Bronchial epithelial cell (primary cell): ENCODE results near the gene ORAI1. TPM values are rescaled to one million over a fixed set of nuclear protein-coding genes. Genes with fewer than 3 reads are reported as not detected.
A peak's percentile ranks its signal among the peaks of the same experiment; 100 is the strongest.

ENCODE experiments used
- DNase-seq: peaks from one replicate; pipeline ENCODE4 v3.0.0-alpha.2; 2010; ENCODE audit warnings: low read depth
- FAIRE-seq: peaks from 2 replicates; lab custom pipeline; 2011; peaks lifted over from hg19 to GRCh38; lab: Jason Lieb, UNC
- H3K27me3 ChIP-seq: 2 replicates; pipeline ENCODE4 v1.5.1; 2011; ENCODE audit warnings: low read length; ENCODE audit not compliant: control insufficient read depth, insufficient read depth
- H3K36me3 ChIP-seq: 2 replicates; pipeline ENCODE4 v1.5.1; 2011; ENCODE audit warnings: low read length; ENCODE audit not compliant: control insufficient read depth, insufficient read depth
- H3K4me3 ChIP-seq: 2 replicates; pipeline ENCODE4 v1.5.1; 2011; ENCODE audit warnings: mild to moderate bottlenecking, low read depth, low read length, control low read depth
- total RNA-seq: library from RNA; depleted of rRNA; stranded (reverse); fragments of >200 nt; gene quantifications from 2 replicates; pipeline ENCODE4 v1.2.1, GENCODE V29; 2014
- TF ChIP-seq, protein P1 (sequence below): IDR thresholded peaks from 2 replicates; pipeline ENCODE4 v1.5.1; 2011; ENCODE audit warnings: mild to moderate bottlenecking, moderate library complexity, low read length, control low read depth, inconsistent platforms; ENCODE audit not compliant: insufficient read depth, severe bottlenecking

The ORAI1 gene
- total RNA-seq, 1 donor from 2014 or later, result 8.7 TPM

DNA sequence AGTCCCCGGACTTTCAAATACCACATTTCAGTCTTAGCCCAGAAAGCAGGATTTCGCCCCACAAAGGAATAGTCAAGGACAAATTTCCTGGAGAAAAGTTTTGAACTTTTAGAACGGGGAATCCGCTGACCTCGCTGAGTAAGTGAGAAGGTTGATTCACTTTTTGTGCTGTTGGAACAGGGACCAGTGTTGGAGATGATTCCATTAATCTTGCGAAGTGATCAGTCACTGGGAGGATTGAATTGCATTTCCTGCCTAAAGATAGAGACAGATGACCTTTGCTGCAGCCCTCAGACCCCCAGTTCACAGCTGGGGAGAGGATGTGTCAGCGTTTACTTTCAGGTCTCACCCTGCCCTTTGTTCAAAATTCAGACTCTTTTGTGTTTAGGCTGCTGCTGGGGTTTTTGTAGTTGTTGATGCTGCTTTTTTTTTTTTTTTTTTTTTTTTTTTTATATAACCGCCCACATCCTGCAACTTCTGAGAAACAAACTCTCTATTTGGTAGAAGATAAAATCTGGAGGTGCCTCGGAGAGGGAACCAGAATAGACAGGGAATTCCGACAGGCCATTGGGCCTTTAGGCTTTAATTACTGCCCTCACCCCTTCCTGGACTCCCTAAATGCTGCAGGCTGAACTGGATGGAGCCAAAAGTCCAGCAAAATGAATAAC, 35.7 kb upstream of the ORAI1 start:
- TF ChIP-seq, protein P1, sequence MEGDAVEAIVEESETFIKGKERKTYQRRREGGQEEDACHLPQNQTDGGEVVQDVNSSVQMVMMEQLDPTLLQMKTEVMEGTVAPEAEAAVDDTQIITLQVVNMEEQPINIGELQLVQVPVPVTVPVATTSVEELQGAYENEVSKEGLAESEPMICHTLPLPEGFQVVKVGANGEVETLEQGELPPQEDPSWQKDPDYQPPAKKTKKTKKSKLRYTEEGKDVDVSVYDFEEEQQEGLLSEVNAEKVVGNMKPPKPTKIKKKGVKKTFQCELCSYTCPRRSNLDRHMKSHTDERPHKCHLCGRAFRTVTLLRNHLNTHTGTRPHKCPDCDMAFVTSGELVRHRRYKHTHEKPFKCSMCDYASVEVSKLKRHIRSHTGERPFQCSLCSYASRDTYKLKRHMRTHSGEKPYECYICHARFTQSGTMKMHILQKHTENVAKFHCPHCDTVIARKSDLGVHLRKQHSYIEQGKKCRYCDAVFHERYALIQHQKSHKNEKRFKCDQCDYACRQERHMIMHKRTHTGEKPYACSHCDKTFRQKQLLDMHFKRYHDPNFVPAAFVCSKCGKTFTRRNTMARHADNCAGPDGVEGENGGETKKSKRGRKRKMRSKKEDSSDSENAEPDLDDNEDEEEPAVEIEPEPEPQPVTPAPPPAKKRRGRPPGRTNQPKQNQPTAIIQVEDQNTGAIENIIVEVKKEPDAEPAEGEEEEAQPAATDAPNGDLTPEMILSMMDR, result no peak
- H3K36me3 ChIP-seq, result no peaks in the 10 kb centered on the region
- DNase-seq (peak; percentile 39), FAIRE-seq (no peak)
- no peak overlapping the region for H3K4me3 ChIP-seq
- H3K27me3 ChIP-seq, result no peaks in the 10 kb centered on the region

GRCh38 chr12:121592320-121592719, 34.0 kb upstream of the ORAI1 start:
- Histone ChIP-seq H3K4me3 (no peak overlapping the region), H3K27me3 (no peaks in the 10 kb centered on the region), H3K36me3 (no peaks in the 10 kb centered on the region)
- DNase-seq (no peak), FAIRE-seq (no peak)
- TF ChIP-seq, protein P1, result no peak

GRCh38 chr12:121595520-121595919, 30.8 kb upstream of the ORAI1 start:
- DNase-seq (no peak), FAIRE-seq (no peak)
- Histone ChIP-seq H3K4me3 (no peak overlapping the region), H3K27me3 (no peaks in the 10 kb centered on the region), H3K36me3 (no peaks in the 10 kb centered on the region)
- TF ChIP-seq, protein P1, result no peak

DNA sequence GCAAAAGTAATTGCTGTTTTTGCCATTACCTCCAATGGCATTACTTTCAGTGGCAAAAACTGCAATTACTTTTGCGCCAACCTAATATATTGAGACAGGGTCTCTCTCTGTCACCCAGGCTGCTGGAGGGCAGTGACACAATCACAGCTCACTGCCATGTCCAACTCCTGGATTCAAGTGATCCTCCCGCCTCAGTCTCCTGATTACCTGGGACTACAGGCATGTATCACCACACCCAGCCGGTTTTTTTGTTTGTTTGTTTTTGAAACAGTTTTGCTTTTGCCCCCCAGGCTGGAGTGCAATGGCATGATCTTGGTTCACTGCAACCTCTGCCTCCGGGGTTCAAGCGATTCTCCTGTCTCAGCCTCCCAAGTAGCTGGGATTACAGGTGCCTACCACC, 29.8 kb upstream of the ORAI1 start:
- H3K4me3 ChIP-seq, result no peak overlapping the region
- no peaks in the 10 kb centered on the region for H3K27me3 ChIP-seq
- DNase-seq (no peak), FAIRE-seq (no peak)
- H3K36me3 ChIP-seq, result no peaks in the 10 kb centered on the region
- TF ChIP-seq, protein P1, result no peak

DNA sequence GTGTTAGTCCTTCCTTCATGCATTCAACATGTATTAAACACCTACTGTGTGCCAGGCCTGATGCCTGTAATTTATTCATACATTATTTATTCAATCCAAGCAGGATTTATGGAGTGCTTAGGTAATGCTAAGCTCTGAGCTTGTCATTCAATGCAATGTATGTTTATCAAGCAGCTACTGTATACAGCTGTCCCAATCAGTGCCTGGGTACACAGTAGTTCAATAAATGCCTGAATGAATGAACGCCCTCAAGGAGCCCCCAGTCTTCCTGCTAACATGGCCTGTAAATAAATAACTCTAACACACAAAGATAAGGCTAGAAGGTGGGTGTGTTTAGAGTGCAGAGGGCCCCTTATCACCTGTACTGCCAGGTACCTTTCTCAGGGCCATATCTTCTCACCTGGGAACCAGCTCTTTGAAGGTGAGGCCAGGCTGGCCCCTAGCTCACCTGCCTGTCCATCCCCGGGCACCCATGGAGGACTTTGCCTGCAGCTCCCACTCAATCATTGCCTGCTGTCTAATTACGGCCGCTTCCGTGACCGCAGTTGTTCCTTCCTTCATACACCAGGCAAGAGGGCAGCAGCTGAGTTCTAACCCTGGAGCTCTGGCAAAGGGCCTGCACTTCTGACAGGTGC, 25.5 kb upstream of the ORAI1 start:
- TF ChIP-seq, protein P1, result no peak
- Histone ChIP-seq H3K36me3 (no peaks in the 10 kb centered on the region), H3K27me3 (no peaks in the 10 kb centered on the region), H3K4me3 (no peak overlapping the region)
- DNase-seq, result no peak
- FAIRE-seq, result no peak
